ENCODE measurements around the gene KDM7A.

GRCh38 chr7:140206616-140207389, 30.0 kb upstream of the KDM7A start:
- TF ChIP-seq CTCF (IDR thresholded peaks at IDR 0.05 in 8 of 11, conservative IDR thresholded peaks at IDR 0.05 in 3 of 11) (no peak), POLR2AphosphoS5 (IDR thresholded peaks at IDR 0.05) (no peak), POLR2A (IDR thresholded peaks at IDR 0.05) (no peak)

Measured in spleen (tissue), 7 donors.